GM23338 (cell line): Measurements from ENCODE around the gene SPINDOC. TPM values are rescaled to one million over a fixed set of nuclear protein-coding genes. Genes with fewer than 3 reads are reported as not detected.
A peak's percentile ranks its signal among the peaks of the same experiment; 100 is the strongest.

Experiments used
- ATAC-seq: fragments of 200-7000 bp; cut with Tn5 transposase; 3 replicates; pipeline ENCODE4 v1.9.1; 2020
- DNase-seq: peaks from one replicate; pipeline ENCODE4 v3.0.0-alpha.2; 2015; ENCODE audit warnings: low spot score
- H2AFZ ChIP-seq: fragments of 200-600 bp; sonication (generic); 2 replicates; pipeline ENCODE4 v1.8.0; 2016; ENCODE audit warnings: antibody characterized with exemption, mild to moderate bottlenecking, moderate library complexity
- H3F3A ChIP-seq: fragments of 200-600 bp; sonication (generic); replicated peaks from 2 replicates; pipeline ENCODE4 v1.8.0; 2017; ENCODE audit warnings: antibody characterized with exemption, mixed run types, low read depth
- H3K27ac ChIP-seq: fragments of 200-600 bp; sonication (generic); 2 replicates; pipeline ENCODE4 v1.6.1; 2016; ENCODE audit warnings: low read depth
- H3K27me3 ChIP-seq: fragments of 200-600 bp; sonication (generic); 2 replicates; pipeline ENCODE4 v1.8.0; 2016; ENCODE audit warnings: mild to moderate bottlenecking, mixed run types, moderate library complexity; ENCODE audit not compliant: insufficient read depth
- H3K36me3 ChIP-seq: fragments of 200-600 bp; sonication (generic); 2 replicates; pipeline ENCODE4 v1.8.0; 2016; ENCODE audit warnings: mild to moderate bottlenecking; ENCODE audit not compliant: insufficient read depth
- H3K4me1 ChIP-seq: fragments of 200-600 bp; sonication (generic); 2 replicates; pipeline ENCODE4 v1.8.0; 2016; ENCODE audit warnings: mild to moderate bottlenecking, moderate library complexity; ENCODE audit not compliant: insufficient read depth
- H3K4me2 ChIP-seq: fragments of 200-600 bp; sonication (generic); 2 replicates; pipeline ENCODE4 v1.7.1; 2017; ENCODE audit warnings: mixed run types
- H3K4me3 ChIP-seq: fragments of 200-600 bp; sonication (generic); 2 replicates; pipeline ENCODE4 v1.6.1; 2016; ENCODE audit warnings: mixed run types
- H3K79me2 ChIP-seq: fragments of 200-600 bp; sonication (generic); replicated peaks from 2 replicates; pipeline ENCODE4 v1.8.0; 2017; ENCODE audit warnings: mild to moderate bottlenecking; ENCODE audit not compliant: insufficient read depth
- H3K9me2 ChIP-seq: fragments of 200-600 bp; sonication (generic); 2 replicates; pipeline ENCODE4 v1.8.0; 2017; ENCODE audit not compliant: insufficient read depth
- H4K20me1 ChIP-seq: fragments of 200-600 bp; sonication (generic); replicated peaks from 2 replicates; pipeline ENCODE4 v1.8.0; 2017; ENCODE audit warnings: mild to moderate bottlenecking; ENCODE audit not compliant: insufficient read depth
- H3K27ac Mint-ChIP-seq: 2 replicates; pipeline ENCODE4 v1.8.0; 2020; ENCODE audit warnings: inconsistent platforms, mild to moderate bottlenecking, moderate library complexity, mixed read lengths
- H3K27me3 Mint-ChIP-seq: 3 replicates; pipeline ENCODE4 v1.8.0; 2022; ENCODE audit warnings: low read depth, mild to moderate bottlenecking, moderate library complexity, mixed read lengths, inconsistent platforms; ENCODE audit not compliant: insufficient read depth, poor library complexity
- H3K36me3 Mint-ChIP-seq: 3 replicates; pipeline ENCODE4 v1.8.0; 2021; ENCODE audit warnings: low read depth, mild to moderate bottlenecking, inconsistent platforms, moderate library complexity, mixed read lengths
- H3K4me1 Mint-ChIP-seq: 3 replicates; pipeline ENCODE4 v1.8.0; 2020; ENCODE audit warnings: mild to moderate bottlenecking, inconsistent platforms, mixed read lengths
- H3K4me3 Mint-ChIP-seq: 3 replicates; pipeline ENCODE4 v1.8.0; 2021; ENCODE audit warnings: moderate library complexity, mild to moderate bottlenecking, inconsistent platforms, mixed read lengths
- H3K9me3 Mint-ChIP-seq: 3 replicates; pipeline ENCODE4 v1.8.0; 2020; ENCODE audit warnings: moderate library complexity, mild to moderate bottlenecking, inconsistent platforms, mixed read lengths
- CREB1 ChIP-seq: fragments of 250-450 bp; sonication (Bioruptor Pico); IDR thresholded peaks from 2 replicates; pipeline ENCODE4 v1.5.0; 2020; ENCODE audit warnings: low read depth, mild to moderate bottlenecking, moderate library complexity
- EZH2 ChIP-seq: fragments of 200-600 bp; sonication (generic); IDR thresholded peaks from one replicate; pipeline ENCODE4 v1.8.0; 2017; ENCODE audit warnings: antibody characterized with exemption, mild to moderate bottlenecking, low read depth; ENCODE audit not compliant: unreplicated experiment
- EZH2phosphoT487 ChIP-seq: fragments of 200-600 bp; sonication (generic); IDR thresholded peaks from one replicate; pipeline ENCODE4 v1.8.1; 2018; ENCODE audit warnings: antibody characterized with exemption; ENCODE audit not compliant: unreplicated experiment
- JUNB ChIP-seq: IDR thresholded peaks from one replicate; pipeline ENCODE4 v1.6.1; 2016; ENCODE audit warnings: antibody characterized with exemption; ENCODE audit not compliant: unreplicated experiment
- NANOG ChIP-seq: IDR thresholded peaks from 2 replicates; pipeline ENCODE4 v1.6.1; 2016; ENCODE audit warnings: antibody characterized with exemption, borderline replicate concordance
- POLR2AphosphoS5 ChIP-seq: IDR thresholded peaks from 2 replicates; pipeline ENCODE4 v1.6.1; 2016; ENCODE audit warnings: antibody characterized with exemption, low read depth
- STAT1 ChIP-seq: IDR thresholded peaks from one replicate; pipeline ENCODE4 v1.6.1; 2016; ENCODE audit warnings: antibody characterized with exemption; ENCODE audit not compliant: unreplicated experiment
- ZNF114 ChIP-seq: fragments of 250-450 bp; sonication (Bioruptor Pico); IDR thresholded peaks from 2 replicates; pipeline ENCODE4 v1.5.0; 2020; ENCODE audit warnings: mild to moderate bottlenecking, moderate library complexity
- ZNF331 ChIP-seq: fragments of 250-450 bp; sonication (Bioruptor Pico); IDR thresholded peaks from 2 replicates; pipeline ENCODE4 v1.5.0; 2020; ENCODE audit warnings: low read depth, mild to moderate bottlenecking, moderate library complexity
- polyA plus RNA-seq: library from polyadenylated mRNA; unstranded; fragments of >200 nt; fragmentation: Nextera tagmentation; extraction: Ambion mirVana; gene quantifications from 2 replicates; pipeline ENCODE4 v1.2.1, GENCODE V29; 2016
- total RNA-seq: library from RNA; depleted of rRNA; stranded (reverse); fragments of >200 nt; shearing (Covaris generic); gene quantifications from 2 replicates; pipeline ENCODE4 v1.2.3, GENCODE V29; 2014
- TF ChIP-seq, protein P1 (sequence below): IDR thresholded peaks from one replicate; pipeline ENCODE4 v1.6.1; 2018; ENCODE audit warnings: antibody characterized with exemption; ENCODE audit not compliant: unreplicated experiment
- TF ChIP-seq, protein P2 (sequence below), 2 experiments: fragments of 200-600 bp in 1 of 2; sonication (generic) in 1 of 2; conservative IDR thresholded peaks; 2 replicates each; pipeline versions ENCODE4 v1.5.1 to v1.6.1; 2016 to 2017; ENCODE audit warnings: antibody characterized with exemption in 2 of 2, low read depth in 2 of 2, mild to moderate bottlenecking in 2 of 2, moderate library complexity in 1 of 2
- TF ChIP-seq, protein P3 (sequence below): IDR thresholded peaks from 2 replicates; pipeline ENCODE4 v1.6.1; 2016; ENCODE audit warnings: antibody characterized with exemption

The SPINDOC gene
- total and polyA plus RNA-seq, 2 experiments from 2014 or later: 9.4 to 84.7 TPM

DNA sequence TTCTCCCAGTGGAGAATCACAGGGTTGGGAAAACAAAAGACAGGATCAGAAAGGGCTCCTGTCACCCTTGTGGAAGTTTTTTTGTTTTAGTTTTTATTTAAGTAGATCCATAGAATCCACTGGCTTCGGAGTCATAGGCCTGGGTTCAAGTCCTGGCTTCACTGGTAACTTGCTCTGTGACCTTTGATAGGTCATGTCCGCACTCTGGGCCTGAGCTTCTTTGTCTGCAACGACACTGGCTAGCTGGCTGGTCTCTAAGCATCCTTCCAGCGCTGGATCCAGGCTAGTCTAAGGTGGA, 46.0 kb upstream of the SPINDOC start (continued):
- TF ChIP-seq, protein P1, sequence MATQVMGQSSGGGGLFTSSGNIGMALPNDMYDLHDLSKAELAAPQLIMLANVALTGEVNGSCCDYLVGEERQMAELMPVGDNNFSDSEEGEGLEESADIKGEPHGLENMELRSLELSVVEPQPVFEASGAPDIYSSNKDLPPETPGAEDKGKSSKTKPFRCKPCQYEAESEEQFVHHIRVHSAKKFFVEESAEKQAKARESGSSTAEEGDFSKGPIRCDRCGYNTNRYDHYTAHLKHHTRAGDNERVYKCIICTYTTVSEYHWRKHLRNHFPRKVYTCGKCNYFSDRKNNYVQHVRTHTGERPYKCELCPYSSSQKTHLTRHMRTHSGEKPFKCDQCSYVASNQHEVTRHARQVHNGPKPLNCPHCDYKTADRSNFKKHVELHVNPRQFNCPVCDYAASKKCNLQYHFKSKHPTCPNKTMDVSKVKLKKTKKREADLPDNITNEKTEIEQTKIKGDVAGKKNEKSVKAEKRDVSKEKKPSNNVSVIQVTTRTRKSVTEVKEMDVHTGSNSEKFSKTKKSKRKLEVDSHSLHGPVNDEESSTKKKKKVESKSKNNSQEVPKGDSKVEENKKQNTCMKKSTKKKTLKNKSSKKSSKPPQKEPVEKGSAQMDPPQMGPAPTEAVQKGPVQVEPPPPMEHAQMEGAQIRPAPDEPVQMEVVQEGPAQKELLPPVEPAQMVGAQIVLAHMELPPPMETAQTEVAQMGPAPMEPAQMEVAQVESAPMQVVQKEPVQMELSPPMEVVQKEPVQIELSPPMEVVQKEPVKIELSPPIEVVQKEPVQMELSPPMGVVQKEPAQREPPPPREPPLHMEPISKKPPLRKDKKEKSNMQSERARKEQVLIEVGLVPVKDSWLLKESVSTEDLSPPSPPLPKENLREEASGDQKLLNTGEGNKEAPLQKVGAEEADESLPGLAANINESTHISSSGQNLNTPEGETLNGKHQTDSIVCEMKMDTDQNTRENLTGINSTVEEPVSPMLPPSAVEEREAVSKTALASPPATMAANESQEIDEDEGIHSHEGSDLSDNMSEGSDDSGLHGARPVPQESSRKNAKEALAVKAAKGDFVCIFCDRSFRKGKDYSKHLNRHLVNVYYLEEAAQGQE: no peak
- TF ChIP-seq, protein P2, sequence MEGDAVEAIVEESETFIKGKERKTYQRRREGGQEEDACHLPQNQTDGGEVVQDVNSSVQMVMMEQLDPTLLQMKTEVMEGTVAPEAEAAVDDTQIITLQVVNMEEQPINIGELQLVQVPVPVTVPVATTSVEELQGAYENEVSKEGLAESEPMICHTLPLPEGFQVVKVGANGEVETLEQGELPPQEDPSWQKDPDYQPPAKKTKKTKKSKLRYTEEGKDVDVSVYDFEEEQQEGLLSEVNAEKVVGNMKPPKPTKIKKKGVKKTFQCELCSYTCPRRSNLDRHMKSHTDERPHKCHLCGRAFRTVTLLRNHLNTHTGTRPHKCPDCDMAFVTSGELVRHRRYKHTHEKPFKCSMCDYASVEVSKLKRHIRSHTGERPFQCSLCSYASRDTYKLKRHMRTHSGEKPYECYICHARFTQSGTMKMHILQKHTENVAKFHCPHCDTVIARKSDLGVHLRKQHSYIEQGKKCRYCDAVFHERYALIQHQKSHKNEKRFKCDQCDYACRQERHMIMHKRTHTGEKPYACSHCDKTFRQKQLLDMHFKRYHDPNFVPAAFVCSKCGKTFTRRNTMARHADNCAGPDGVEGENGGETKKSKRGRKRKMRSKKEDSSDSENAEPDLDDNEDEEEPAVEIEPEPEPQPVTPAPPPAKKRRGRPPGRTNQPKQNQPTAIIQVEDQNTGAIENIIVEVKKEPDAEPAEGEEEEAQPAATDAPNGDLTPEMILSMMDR (conservative IDR thresholded peaks at IDR 0.05; ENCODE audit: low read depth in 2 of 2): no peak
- TF ChIP-seq ZNF114 (CRISPR knock-in tag) (no peak), EZH2 (no peak)

DNA sequence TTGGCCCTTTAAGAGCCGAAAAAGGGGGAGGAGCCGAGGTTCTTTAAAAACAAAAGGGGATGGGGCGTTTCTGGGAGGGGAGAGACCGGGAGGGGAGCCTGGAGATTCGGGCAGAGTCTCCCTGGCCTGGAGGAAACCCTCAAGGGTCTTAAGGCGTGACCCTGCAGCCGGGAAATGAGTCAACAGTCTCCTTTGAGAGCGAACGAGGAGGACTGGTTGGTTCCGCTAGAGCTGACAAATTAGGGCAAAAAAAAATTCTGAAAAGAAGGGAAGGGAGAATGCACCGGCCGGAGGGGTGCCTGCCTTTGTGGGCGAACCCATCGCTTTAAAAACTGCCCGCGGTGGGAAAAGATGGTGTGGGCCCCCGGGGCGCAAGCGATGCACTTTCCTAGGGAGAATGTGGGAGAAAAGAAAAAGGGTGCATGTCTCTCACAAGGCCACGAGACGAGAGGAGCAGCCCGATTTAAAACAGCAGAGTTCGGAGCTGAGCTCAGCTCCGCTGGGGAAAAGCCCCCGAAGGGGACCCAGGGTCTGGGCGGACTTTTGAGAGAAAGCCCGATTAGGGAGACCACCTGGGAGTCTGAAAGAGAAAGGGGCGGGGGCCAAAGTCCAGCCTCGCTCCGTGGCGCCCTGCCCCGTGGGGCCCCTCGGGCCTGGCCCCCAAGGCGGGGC, 45.6 kb upstream of the SPINDOC start:
- H3K27me3 Mint-ChIP-seq: peaks cover 42% of the 10 kb centered on the region
- Histone ChIP-seq H3K27me3 (peaks cover 30% of the 10 kb centered on the region), H3K4me2 (peak overlapping the region; percentile 98), H2AFZ (no peak overlapping the region), H3K4me1 (peaks cover 37% of the 10 kb centered on the region), H3K9me2 (no peaks in the 10 kb centered on the region), H3F3A (peaks cover 12% of the 10 kb centered on the region; the same call in 1 of the 2 replicates), H3K4me3 (peak overlapping the region; percentile 88), H3K36me3 (no peaks in the 10 kb centered on the region), H3K79me2 (peaks cover 30% of the 10 kb centered on the region), H3K27ac (peak overlapping the region; percentile 74), H4K20me1 (peaks cover 12% of the 10 kb centered on the region)
- peak overlapping the region; percentile 91 for H3K4me3 Mint-ChIP-seq
- DNase-seq (peak; percentile 99), ATAC-seq (peak; percentile 11)
- H3K36me3 Mint-ChIP-seq: peaks cover 14% of the 10 kb centered on the region; the same call in 2 of the 3 replicates
- H3K4me1 Mint-ChIP-seq: peaks cover 37% of the 10 kb centered on the region
- peak overlapping the region; percentile 95 for H3K27ac Mint-ChIP-seq
- H3K9me3 Mint-ChIP-seq: peaks cover 3% of the 10 kb centered on the region; the same call in 1 of the 3 replicates
- TF ChIP-seq, protein P2 (conservative IDR thresholded peaks at IDR 0.05; ENCODE audit: low read depth in 2 of 2): peak in 1 of 2 experiments; percentile 10; a peak in 1 of 4 replicates
- TF ChIP-seq ZNF331 (CRISPR knock-in tag): no peak
- TF ChIP-seq, protein P1: no peak
- no peak for TF ChIP-seq ZNF114 (CRISPR knock-in tag)
- TF ChIP-seq EZH2phosphoT487: no peak
- TF ChIP-seq STAT1: no peak
- peak; percentile 86 for TF ChIP-seq POLR2AphosphoS5
- TF ChIP-seq CREB1 (CRISPR knock-in tag): no peak
- TF ChIP-seq NANOG: no peak
- TF ChIP-seq, protein P3, sequence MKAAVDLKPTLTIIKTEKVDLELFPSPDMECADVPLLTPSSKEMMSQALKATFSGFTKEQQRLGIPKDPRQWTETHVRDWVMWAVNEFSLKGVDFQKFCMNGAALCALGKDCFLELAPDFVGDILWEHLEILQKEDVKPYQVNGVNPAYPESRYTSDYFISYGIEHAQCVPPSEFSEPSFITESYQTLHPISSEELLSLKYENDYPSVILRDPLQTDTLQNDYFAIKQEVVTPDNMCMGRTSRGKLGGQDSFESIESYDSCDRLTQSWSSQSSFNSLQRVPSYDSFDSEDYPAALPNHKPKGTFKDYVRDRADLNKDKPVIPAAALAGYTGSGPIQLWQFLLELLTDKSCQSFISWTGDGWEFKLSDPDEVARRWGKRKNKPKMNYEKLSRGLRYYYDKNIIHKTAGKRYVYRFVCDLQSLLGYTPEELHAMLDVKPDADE: no peak
- TF ChIP-seq JUNB: no peak
